ENCODE data around the gene MTLN.
"Not testable (repeated sequence)": the region's sequence is repeated elsewhere in the genome, so short reads cannot be mapped to it uniquely, and the experiment has no call there.

Gene MTLN

DNA sequence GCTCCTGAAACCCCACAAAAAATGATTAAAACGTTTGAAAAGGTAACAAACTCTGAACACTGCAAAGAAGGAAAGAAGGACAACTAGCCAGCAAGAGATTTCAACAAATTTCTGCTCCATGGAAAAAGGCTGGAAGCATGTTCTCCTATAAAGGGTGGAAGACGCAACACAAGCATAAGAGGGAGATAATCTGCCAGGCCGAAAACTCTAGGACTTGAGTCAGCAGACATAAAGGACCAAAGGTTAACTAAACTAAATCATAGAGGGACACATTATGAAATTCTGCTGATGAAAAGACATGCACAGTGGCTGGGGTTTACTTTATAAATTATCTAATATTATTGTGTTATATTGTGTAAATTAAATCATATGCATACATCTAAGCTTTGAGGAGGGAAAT is 14.3 kb downstream of the MTLN start:
- no peak for DNase-seq

DNA sequence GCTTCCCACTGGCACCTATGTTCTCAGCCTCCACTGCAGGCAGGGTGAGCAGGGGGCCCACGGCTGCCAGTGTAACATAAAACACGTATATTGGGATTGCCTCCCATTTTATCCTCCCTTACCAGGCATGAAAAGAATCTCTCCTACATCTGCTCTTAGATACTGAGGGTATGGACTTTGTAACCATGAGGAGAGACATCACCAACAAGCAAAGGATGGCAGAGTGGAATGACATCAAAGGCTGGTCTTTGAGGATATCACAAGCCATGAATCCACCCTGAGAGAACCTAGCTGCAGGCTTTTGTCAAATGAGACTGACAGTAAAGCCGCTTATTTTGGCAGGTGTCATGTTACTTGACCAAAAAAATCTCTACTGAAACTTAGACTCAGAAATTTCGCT is 14.9 kb downstream of the MTLN start:
- no peak for DNase-seq

DNA sequence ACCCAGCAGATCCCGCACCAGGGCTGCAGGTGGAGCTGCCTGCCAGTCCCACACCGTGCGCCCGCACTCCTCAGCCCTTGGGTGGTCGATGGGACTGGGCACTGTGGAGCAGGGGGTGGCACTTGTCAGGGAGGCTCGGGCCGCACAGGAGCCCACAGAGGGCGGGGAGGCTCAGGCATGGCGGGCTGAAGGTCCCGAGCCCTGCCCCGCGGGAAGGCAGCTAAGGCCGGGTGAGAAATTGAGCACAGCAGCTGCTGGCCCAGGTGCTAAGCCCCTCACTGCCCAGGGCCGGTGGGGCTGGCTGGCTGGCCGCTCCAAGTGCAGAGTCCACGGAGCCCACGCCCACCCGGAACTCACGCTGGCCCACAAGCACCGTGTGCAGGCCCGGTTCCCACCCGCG is 22.2 kb downstream of the MTLN start:
- not testable (repeated sequence) for DNase-seq

DNA sequence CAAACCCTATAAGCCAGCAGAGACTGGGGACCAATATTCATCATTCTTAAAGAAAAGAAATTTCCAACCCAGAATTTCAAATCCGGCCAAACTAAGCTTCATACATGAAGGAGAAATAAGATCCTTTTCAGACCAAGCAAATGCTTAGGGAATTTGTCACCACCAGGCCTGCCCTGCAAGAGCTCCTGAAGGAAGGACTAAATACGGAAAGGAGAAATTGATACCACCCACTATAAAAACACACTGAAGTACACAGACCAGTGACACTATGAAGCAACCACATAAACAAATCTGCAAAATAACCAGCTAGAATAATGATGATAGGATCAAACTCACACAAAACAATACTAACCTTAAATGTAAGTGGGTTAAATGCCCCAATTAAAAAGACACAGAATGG is 29.9 kb downstream of the MTLN start:
- DNase-seq: no peak

DNA sequence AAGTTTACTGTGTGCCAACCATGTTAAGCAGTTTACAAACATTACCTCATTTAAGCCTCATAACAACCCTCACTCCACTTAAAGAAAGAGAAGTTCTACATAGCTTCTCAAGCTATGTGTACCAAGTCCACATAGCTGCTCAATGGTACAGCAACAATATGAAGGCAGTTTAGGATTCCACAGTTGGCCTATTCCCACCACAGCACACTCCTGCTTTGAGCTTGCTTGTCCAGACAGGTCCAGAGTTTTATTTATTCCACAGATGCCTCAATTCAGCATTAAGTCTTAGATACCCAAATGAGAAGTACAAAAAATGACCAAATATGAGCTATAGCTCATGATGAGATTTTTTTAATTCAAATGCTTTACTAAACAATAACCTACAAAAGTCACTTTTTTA is 32.3 kb downstream of the MTLN start:
- no peak for DNase-seq

DNA sequence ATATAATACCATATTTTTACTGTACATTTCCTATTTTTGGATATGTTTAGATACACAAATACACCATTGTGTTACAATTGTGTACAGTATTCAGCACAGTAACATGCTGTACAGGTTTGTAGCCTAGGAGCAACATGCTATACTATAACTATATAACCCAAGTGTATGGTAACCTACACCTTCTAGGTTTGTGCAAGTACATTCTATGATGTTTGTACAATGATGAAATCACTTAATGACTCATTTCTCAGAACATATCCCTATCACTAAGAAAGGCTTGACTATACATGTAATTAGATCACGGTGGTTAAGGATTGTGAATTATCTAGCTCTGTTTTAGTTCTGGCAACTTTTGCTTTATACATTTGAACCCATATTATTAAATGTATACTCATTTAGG is 38.8 kb downstream of the MTLN start:
- DNase-seq: no peak

DNA sequence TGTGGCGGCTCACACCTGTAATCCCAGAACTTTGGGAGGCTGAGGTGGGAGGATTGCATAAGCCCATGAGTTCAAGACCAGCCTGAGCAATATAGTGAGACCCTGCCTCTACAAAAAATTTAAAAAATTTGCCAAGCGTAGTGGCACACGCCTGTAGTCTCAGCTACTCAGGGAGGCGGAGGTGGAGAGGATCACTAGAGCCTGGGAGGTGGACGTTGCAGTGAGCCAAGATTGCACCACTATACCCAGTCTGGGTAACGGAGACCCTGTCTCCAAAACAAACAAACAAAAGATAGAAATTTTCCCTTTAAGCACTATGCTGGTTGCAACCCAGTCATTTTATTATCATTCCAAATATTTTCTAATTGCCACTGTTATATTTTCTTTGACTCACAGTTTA is 39.8 kb downstream of the MTLN start:
- DNase-seq: no peak

DNA sequence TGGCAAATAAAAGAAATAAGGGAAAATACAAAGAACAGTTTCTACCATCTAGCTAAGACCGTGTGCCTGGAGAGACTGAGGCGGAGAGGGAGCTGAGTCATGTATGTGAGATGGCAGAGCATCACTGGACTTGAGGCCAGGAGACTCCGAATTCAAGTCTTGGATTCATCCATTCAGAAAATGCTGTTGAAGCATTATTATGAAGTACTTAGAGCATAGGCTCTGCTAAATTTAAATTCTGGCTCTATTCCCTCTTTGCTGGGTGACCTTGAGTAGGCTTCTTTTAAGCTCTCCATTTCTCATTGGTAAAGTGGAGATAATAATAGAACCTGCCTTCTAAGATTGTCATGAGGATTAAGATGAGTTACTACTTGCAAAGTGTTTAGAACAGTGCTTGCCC is 42.2 kb downstream of the MTLN start:
- no peak for DNase-seq

DNA sequence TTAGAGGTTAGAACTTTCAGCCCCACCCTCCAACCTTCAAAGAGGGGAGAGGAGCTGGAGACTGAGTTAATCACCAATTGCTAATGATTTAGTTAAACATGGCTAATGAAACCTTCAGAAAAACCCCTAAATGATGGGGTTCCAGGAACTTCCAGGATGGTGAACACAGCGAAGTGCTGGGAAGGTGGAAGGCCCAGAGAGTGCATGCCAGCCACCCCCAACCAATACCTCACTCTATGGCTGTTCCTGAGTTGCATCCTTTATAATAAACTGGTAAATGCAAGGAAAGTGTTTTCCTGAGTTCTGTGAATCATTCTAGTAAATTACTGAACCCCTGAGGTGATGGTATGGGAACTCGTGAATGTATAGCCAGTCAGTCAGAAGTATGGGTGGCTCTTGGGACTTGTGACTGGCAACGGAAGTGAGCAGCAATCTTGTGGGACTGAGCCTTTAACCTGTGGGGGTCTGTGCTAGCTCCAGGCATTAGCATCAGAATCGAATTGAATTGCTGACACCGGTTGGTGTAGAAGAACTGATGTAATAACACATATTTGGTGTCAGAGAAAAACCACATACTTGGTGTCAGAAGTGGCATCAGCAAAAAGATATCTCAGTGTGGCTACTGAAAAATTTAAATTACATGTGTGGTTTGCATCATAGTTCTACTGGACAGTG is 44.9 kb downstream of the MTLN start:
- no peak for DNase-seq

DNA sequence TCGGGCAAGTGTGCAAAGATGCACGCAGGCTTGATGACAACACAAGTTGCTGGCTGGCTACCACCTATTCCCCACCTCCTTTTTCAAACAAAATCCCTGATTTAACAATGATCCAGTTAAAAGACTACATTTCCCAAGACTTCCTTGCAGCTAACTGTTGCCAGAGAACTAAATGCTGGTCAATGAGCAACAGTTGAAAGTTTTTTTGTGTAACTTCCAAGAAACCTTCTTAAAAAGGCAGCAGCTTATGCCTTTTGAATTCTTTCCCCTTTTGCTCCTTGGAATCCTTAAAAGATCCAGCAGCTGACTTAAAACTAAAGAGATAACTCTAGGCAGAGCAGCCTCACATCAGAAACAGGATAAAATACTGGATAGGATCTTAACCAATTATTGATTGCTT is 46.1 kb downstream of the MTLN start:
- DNase-seq: no peak
